HEK293T (cell line): ENCODE measurements around the gene SLC35G1.

ENCODE experiments used
- CTCF ChIA-PET: fragments of 350-600 bp; formaldehyde crosslinking; extraction: SDS; loops from one replicate; lab custom pipeline; 2021; ENCODE audit warnings: antibody characterized with exemption, inconsistent platforms; lab: Yijun Ruan, JAX
- POLR2A ChIA-PET: fragments of 350-600 bp; formaldehyde crosslinking; extraction: SDS; loops from one replicate; lab custom pipeline; 2020; ENCODE audit warnings: antibody characterized with exemption, inconsistent platforms; lab: Yijun Ruan, JAX
- DNase-seq: peaks from one replicate; pipeline ENCODE4 v3.0.0; 2012; ENCODE audit warnings: mixed read lengths; ENCODE audit errors: extremely low spot score
- ARNT ChIP-seq: fragments of 450-650 bp; IDR thresholded peaks from 2 replicates; pipeline ENCODE4 v1.6.1; 2017; ENCODE audit warnings: mild to moderate bottlenecking
- BHLHE40 ChIP-seq: fragments of 450-650 bp; IDR thresholded peaks from 2 replicates; pipeline ENCODE4 v1.6.1; 2016; ENCODE audit warnings: mild to moderate bottlenecking, moderate library complexity, borderline replicate concordance
- CTBP1 ChIP-seq: fragments of 450-650 bp; IDR thresholded peaks from 2 replicates; pipeline ENCODE4 v1.6.1; 2016; ENCODE audit warnings: borderline replicate concordance
- ELF4 ChIP-seq: fragments of 450-650 bp; IDR thresholded peaks from 2 replicates; pipeline ENCODE4 v1.6.1; 2017; ENCODE audit warnings: antibody characterized with exemption
- FOXA1 ChIP-seq: fragments of 450-650 bp; IDR thresholded peaks from 2 replicates; pipeline ENCODE4 v1.6.1; 2016; ENCODE audit warnings: mild to moderate bottlenecking
- FOXK2 ChIP-seq: fragments of 450-650 bp; IDR thresholded peaks from 2 replicates; pipeline ENCODE4 v1.6.1; 2016; ENCODE audit warnings: mild to moderate bottlenecking
- FOXM1 ChIP-seq: fragments of 450-650 bp; IDR thresholded peaks from 2 replicates; pipeline ENCODE4 v1.6.1; 2017; ENCODE audit warnings: mild to moderate bottlenecking, borderline replicate concordance
- HDGF ChIP-seq: fragments of 450-650 bp; IDR thresholded peaks from 2 replicates; pipeline ENCODE4 v1.6.1; 2017; ENCODE audit warnings: antibody characterized with exemption, borderline replicate concordance
- L3MBTL2 ChIP-seq: fragments of 450-650 bp; conservative IDR thresholded peaks from 2 replicates; pipeline ENCODE4 v1.6.1; 2016; ENCODE audit warnings: mild to moderate bottlenecking
- LEF1 ChIP-seq: fragments of 450-650 bp; IDR thresholded peaks from 2 replicates; pipeline ENCODE4 v1.6.1; 2017; ENCODE audit warnings: mild to moderate bottlenecking, borderline replicate concordance
- NFRKB ChIP-seq: fragments of 450-650 bp; IDR thresholded peaks from 2 replicates; pipeline ENCODE4 v1.6.1; 2016; ENCODE audit warnings: mild to moderate bottlenecking, moderate library complexity
- PKNOX1 ChIP-seq: fragments of 450-650 bp; IDR thresholded peaks from 2 replicates; pipeline ENCODE4 v1.6.1; 2016
- SP1 ChIP-seq: fragments of 450-650 bp; IDR thresholded peaks from 2 replicates; pipeline ENCODE4 v1.6.1; 2017
- SUZ12 ChIP-seq: fragments of 450-650 bp; IDR thresholded peaks from 2 replicates; pipeline ENCODE4 v1.6.1; 2016; ENCODE audit warnings: mild to moderate bottlenecking
- TARDBP ChIP-seq: fragments of 450-650 bp; IDR thresholded peaks from 2 replicates; pipeline ENCODE4 v1.6.1; 2016
- ZNF384 ChIP-seq: fragments of 450-650 bp; IDR thresholded peaks from 2 replicates; pipeline ENCODE4 v1.6.1; 2016

Gene SLC35G1

DNA sequence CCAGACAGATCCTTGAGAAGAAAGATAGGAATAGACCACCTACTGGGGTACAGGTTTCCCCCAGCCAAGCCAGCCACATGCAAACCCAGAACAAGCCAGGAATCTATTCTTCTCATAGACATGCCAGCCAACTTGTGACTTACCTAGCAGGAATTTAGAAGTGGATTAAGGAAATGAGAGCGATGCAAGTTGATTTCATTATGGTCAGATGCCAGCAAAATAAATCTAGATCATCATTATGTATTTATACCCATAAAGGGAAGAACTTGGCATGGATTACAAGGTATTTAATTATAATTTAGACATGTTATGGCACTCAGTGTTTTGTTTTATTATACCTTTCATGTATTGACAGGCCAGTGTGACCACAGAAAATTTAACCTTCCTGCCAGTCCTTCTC lies 32.8 kb downstream of the SLC35G1 start:
- ChIA-PET POLR2A (no interaction called here), CTCF (no interaction called here)
- no peak for DNase-seq
- TF ChIP-seq BHLHE40 (no peak), ELF4 (no peak), NFRKB (no peak), ZNF384 (no peak), SUZ12 (no peak), TARDBP (no peak), CTBP1 (no peak), L3MBTL2 (no peak)

- ChIA-PET POLR2A (no interaction called here), CTCF (no interaction called here)
- TF ChIP-seq BHLHE40, result no peak
- TF ChIP-seq SUZ12, result no peak
- no peak for TF ChIP-seq HDGF
- no peak for TF ChIP-seq FOXA1
- TF ChIP-seq ARNT, result no peak
- TF ChIP-seq ELF4, result no peak
- no peak for TF ChIP-seq NFRKB
- no peak for TF ChIP-seq FOXK2
- no peak for TF ChIP-seq TARDBP
- no peak for TF ChIP-seq LEF1
- TF ChIP-seq SP1, result no peak
- TF ChIP-seq CTBP1, result no peak
These were observed 44.4 kb downstream of the SLC35G1 start for GRCh38 chr10:93938140-93938539.

GRCh38 chr10:93940881-93941280 lies 47.1 kb downstream of the SLC35G1 start:
- DNase-seq, result no peak
- POLR2A ChIA-PET, result no interaction called here
- CTCF ChIA-PET, result no interaction called here
- TF ChIP-seq LEF1 (no peak), FOXM1 (no peak), ZNF384 (no peak)

More at GRCh38 chr10:93938140-93938539, 44.4 kb downstream of the SLC35G1 start:
- DNase-seq, result no peak

DNA sequence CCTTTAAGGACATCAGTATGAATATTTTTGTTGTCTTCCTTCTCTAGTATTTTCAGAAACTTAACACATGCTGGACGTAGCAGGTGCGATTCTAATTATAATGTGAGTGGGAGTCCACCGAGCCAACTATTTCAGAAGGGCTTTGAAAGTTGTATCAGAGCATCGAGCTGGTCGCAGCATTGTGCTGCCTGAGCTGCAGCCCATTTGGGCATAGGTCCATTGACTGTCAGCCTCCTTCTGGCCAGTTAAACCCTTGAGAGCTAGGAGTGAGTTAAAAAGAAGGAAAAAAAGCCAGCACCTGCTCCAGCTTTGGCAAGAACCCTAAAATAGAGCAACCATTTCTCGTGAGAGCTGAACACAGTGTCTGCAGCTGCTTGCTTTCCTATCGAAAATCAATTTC lies 47.8 kb downstream of the SLC35G1 start:
- TF ChIP-seq ELF4 (no peak), ZNF384 (no peak), FOXM1 (no peak), NFRKB (no peak), FOXA1 (no peak), SP1 (no peak), L3MBTL2 (no peak), PKNOX1 (no peak), TARDBP (no peak), ARNT (no peak), LEF1 (no peak), BHLHE40 (no peak), SUZ12 (no peak), CTBP1 (no peak), HDGF (no peak), FOXK2 (no peak)
- ChIA-PET CTCF (no interaction called here), POLR2A (no interaction called here)
- no peak for DNase-seq

DNA sequence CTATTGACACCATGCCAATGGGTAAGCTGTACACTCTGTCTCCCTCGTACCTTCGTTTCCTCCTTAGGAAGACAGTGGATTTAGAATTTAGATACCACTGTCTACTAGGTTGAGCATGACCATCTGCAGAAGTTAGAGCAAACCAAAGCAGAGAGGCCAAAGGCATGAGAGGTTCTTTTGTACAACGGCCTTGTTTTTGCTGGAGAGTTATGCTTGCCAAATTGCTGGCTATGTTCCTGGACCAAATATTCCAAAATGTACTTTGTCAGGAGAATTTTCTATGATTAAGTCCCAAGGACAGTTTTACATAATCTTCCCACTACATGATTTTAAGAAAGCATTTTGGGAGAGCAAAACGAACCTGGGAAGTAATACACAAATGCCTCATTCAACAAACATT lies 52.0 kb downstream of the SLC35G1 start:
- no peak for DNase-seq
- no peak for TF ChIP-seq NFRKB
- TF ChIP-seq FOXM1, result no peak
- no peak for TF ChIP-seq FOXA1
- no peak for TF ChIP-seq CTBP1
- TF ChIP-seq SUZ12, result no peak
- no peak for TF ChIP-seq ARNT
- no peak for TF ChIP-seq LEF1
- no peak for TF ChIP-seq SP1
- no peak for TF ChIP-seq L3MBTL2
- no peak for TF ChIP-seq PKNOX1
- TF ChIP-seq TARDBP, result no peak
- TF ChIP-seq ELF4, result no peak
- no peak for TF ChIP-seq HDGF
- TF ChIP-seq BHLHE40, result no peak
- no peak for TF ChIP-seq ZNF384
- TF ChIP-seq FOXK2, result no peak
- POLR2A ChIA-PET, result no interaction called here
- CTCF ChIA-PET, result no interaction called here

GRCh38 chr10:93947055-93947454 lies 53.3 kb downstream of the SLC35G1 start:
- ChIA-PET POLR2A (no interaction called here), CTCF (no interaction called here)
- TF ChIP-seq FOXM1 (no peak), CTBP1 (no peak), L3MBTL2 (peak; percentile 35; the same call in 1 of the 2 replicates), ARNT (no peak), BHLHE40 (no peak)
- peak; percentile 37 for DNase-seq

GRCh38 chr10:93947524-93947923 lies 53.7 kb downstream of the SLC35G1 start:
- TF ChIP-seq LEF1 (no peak), FOXA1 (no peak), SP1 (no peak), HDGF (no peak)
- ChIA-PET POLR2A (no interaction called here), CTCF (interaction anchor here (1.2 kb wide), 1 partner anchor 11 kb away, joined by 4 read pairs; no protein-coding TSS in a partner anchor)

More at GRCh38 chr10:93947524-93947923, 53.7 kb downstream of the SLC35G1 start:
- DNase-seq, result no peak
